NCI-H2029 (cell line): Measurements from ENCODE around the gene RDH16.
"Not testable (repeated sequence)": the region's sequence is repeated elsewhere in the genome, so short reads cannot be mapped to it uniquely, and the experiment has no call there.

Experiments used
- DNase-seq: peaks from one replicate; lab custom pipeline; 2025; lab: John Stamatoyannopoulos, UW

Gene RDH16

DNA sequence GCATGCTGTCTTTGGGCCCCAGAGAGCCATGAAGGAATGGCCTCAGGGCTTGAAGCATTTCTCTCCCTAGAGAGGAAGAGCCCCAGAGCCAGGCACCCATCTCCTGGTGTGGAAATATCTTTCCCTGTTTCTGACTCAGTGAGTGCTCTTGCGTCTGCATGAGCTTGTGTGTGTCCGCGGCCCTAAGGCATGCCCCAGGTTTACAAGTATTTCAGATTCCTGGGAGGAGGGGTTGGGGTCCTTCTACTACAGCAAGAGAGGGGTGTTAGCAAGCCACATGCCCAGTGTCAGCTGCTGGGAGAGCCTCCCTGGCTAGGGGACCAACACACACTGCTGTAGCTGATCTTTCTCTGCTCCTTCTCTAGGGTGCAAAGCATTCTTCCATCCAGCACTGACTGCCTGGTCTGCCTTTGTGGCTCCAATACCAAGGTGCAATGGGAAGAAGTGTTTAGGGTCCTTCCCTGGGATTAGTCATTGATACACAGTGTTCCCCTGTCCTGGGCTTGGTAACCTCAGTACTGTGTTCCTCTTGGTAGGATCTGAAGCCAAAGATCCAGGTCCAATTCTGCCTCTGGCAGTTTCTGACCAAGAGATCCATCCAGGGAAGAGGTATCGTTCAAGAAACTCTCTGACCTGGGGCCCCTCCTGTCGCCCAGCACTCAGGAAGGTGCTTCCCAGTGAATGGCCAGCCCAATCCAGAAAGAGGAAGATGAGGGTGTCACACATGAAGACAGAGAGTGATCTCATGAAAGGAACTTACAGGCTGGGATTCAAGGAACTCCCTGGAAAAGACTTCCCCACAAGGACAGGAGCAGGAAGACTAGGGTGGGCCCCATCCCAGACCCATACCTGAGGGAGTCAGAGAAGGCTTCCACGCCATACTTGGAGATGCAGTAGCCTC lies 3.1 kb downstream of the RDH16 start:
- DNase-seq, result no peak

DNA sequence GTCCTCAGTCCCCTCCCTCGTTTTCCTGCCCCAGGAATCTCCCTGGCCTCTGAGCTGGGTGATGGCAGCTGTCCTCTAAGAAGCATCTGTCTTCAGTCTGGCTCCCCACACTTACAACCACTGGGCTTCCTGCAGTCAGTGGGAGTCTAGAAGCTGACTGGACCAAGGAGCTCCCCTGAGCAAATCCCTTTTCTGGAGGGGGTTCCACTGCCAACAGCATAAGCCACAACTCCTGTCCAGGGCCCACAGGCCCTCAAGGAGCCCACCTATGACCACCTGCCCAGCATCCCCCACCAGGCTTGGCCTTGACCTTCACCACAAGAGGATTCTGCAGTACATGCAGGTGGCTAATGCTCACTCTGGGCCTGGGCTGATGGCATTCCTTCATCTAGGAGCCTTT lies 4.1 kb downstream of the RDH16 start:
- DNase-seq, result no peak

DNA sequence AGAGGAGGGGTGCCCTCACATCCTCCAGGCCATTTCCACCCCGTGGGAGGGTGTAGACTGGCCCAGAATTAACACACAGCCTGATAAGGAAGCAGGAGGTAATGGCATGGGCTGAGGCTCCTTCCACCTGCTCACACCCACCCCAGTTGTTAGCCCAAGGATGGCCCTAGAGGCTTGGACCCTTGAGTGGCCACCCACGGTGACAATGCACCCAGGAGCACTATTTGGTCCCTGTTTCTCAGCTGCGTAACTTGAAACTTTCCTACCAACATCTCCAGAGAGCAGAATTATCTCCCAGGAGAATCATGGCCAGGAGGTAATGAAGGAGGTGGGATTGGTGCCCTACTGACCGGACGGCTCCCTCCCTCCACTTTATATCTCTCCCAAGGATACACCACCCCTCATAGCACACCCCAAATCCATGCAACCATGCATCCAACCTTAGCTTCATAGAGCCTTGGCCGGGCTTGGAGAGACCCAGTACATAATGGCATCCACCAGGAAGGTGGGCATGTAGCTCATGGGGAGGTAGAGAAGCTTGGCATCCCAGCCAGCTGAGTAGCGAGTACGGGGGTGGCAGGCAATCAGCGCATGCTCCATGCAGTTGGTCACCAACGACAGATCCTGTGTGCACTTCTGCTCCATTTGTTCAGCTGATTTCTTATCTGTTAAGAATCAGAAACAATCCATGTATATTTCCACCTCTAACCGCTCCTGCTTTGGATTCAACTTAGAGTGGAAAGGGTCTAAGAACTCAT lies 5.6 kb downstream of the RDH16 start:
- no peak for DNase-seq

DNA sequence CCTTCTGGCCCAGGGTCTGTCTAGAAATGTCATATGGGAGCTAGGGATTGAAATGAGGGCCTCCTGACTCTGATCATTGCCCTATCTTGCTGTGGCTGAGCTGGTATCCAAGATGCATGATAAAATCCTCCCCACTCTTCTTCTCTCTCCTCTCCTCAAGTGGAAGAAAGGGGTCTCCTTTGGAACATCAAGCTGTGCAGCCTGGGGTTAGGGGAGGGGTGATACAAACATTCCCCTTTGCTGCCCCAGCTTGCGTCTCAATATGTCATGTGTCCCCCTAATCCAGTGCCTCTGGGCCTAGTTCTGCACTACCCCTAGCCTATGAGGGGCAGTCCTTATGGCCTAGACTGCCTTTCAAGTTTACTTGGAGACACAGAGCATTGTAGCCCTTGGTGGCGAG lies 8.5 kb downstream of the RDH16 start:
- DNase-seq, result no peak

DNA sequence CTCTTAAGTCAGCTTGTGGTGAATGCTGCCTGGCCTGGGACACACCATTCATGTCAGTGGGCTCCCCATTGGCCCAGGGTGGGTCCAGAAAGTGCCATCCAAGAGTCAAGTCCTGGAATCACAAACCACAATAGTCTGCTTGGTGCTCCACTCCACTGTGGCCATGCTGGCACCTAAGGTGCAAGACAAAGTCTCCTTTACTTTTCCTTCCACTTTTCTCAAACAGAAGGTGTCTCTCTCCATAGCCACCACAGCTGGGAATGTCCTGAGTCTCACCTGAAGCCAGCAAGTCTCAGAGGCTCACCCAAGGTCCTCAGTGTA lies 9.0 kb downstream of the RDH16 start:
- DNase-seq, result no peak

DNA sequence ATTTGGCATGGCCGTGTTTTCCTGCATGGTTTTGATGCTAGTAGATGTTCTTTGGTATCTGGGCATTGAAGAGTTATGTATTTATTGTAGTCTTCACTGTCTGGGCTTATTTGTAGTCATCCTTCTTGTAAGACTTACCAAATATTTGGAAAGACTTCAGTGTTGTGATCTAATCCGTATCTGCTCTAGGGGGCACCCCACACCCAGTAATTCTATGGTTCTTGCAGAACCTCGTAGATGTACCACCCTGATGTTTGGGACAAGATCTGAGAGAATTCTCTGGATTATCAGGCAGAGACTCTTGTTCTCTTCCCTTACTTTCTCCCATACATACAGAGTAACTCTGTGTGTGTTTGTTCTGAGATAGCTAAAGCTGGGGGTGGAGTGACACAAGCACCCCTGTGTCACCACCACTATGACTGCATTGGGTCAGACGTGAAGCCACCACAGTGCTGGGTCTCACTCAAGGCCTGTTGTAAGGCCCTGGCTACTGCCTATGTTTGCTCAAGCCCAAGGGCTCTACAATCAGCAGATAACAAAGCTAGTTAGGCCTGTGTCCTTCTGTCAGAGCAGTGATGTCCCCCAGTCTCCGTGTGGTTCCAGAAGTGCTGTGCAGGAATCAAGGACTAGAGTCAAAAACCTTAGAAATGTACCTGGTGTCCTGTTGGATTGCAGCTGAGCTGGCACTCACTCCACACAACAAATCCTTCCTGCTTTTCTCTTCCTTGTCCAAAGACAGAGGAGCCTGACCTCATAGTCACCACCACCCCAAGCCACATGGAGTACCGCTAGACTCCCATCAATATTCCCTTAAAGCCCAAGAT lies 9.6 kb downstream of the RDH16 start:
- DNase-seq, result no peak

DNA sequence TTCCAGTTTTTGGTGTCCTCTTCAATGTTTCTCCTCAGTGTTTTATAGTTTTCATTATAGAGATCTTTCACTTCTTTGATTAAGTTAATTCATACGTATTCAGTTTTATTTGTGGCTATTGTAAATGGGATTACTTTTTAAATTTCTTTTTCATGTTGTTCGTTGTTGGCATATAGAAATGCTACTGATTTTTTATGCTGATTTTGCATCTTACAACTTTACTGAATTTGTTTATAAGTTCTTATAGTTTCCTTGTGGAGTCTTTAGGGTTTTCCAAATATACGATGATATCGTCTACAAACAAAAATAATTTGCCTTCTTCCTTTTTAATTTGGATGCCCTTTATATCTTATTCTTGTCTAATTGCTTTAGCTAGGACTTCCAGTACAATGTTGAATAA lies 13.5 kb downstream of the RDH16 start:
- DNase-seq, result no peak

DNA sequence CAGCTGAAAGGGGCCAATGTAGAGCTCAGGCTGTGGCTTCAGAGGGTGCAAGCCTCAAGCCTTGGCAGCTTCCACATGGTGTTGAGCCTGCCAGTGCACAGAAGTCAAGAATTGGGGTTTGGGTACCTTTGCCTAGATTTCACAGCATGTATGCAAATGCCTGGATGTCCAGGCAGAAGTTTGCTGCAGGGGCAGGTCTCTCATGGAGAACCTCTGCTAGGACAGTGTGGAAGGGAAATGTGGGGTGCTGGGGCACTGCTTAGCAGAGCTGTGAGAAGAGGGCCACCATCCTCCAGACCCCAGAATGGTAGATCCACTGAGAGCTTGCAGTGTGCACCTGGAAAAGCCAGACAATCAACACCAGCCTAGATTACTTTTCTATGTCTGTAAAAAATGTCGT lies 14.0 kb downstream of the RDH16 start:
- DNase-seq, result not testable (repeated sequence)

DNA sequence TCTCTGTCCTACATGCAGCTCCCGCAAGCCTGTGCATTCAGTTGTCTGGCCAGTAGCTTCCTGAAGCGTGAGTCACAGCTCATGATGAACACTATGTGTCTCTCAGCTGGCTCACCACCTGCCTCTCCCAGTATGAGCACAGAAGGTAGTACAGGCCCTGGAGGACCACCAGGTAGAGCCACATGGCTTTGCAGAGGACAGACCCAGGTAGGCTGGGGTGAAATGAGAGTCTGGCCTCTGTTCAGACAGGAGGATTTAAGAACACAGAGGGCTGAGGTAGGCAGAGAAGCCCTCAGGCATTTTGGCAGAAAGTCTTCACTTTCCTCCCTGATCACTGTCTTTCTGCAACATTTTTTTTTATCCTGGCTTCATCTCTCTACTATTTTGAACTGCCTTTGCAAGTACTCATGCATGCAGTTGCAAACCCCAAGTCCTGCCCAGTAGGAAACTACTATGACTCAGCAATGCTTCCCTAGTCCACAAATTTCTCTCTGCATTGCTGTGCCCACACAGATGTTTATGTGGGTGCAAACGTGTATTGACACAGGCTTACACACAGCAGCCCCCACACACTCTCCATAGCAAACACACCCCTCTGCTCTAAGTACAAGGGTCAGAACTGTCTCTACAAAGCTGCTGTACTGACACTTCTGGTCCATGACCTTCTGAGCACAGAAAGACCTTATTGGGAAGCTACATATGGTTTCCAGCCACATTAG lies 15.9 kb downstream of the RDH16 start:
- DNase-seq, result no peak

DNA sequence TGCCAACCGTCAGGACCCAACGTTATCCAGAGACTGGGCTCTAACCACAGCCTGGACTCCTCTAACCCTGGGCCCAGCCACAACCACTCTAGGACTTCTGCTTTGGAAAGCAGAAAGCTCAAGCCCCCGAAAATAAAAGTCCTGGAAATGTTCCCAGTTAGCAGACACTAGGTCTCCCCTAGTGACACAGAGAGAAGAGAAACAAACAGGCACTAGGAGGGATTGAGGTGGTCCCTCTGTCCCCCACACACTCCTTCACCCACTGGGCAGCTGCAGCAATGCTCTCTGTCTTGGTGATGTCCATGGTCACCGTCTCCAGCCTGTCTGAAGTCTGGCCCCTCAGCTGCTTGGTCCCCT lies 16.5 kb downstream of the RDH16 start:
- DNase-seq, result not testable (repeated sequence)

DNA sequence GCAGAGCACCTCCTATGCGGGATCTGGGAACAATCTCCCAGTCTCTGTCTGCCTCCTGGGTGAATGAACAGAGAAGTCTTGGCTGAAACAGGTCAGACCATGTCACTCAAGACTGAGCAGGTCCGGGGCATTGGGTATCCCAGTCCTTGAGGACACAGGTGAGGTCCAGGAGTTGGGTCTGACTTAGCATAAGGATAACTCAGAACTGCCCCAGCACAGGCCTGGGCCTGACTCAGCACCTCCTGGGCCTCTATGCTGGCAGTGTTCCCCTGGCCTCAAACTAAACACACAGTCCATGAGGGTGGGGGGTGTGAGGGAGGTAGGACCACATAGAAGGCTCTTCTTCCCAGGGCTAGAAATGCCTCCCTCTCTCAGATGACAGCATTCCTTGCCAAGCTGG lies 21.7 kb downstream of the RDH16 start:
- no peak for DNase-seq

DNA sequence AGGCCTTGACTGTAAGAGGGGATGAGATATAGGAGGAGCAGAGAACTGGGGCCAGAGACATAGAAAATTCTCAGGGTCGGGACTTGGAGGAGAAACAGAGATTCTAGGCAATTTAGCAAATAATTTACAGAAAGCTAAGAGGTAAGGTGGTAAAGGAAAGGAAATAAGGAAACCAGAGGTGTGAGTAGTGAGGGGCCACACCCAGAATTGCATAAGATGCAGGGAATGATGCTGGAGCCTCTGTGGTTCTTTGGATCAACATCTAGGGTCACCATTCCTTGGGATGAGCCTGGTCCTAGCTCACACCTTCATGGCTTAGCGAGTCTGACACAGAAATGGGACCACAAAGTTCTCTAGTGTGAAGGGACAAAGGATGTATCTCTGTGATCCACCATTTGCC lies 22.3 kb downstream of the RDH16 start:
- no peak for DNase-seq

DNA sequence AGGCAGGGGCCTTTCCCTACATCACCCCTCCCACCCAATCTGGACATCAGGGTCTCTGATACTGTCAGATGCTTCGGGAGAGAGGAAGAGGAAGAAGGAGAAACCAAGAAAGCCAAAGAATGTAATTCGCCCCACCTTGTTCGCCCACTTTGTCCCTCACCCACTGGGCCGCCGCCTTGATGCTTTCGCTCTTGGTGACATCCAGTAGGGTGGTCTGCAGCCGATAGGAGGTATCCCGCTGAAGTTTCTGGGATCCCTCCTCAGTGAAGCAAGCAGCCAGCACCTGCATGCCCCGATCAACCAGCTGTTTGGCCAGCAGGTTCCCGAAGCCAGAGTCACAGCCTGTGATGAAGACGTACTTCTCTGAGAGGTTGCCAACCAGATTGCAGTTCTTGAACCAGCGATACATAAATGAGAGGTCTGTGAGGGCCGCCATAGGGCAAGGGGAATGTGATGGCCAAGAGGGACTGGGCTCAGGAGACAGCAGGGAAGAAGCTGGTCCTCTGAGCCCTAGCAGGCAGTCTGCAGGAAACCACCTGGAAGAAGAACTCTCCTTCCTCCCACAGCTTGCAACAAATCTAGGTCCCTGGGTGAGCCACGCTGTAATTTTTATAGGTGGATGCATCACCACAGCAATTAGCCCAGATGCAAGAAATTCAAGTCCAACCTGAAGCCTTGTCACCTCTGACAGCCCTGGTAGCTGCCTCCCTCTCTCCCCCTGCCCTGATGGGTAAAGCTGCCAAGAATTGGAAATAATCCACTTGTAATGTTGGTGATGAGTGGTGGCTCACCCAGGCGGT lies 23.4 kb downstream of the RDH16 start, which contains the start of gene SDR9C7:
SDR9C7 (minus strand) TSS at position 583 of the 800 bp plus-strand sequence; CDS start at position 436, 147 bp downstream.
- DNase-seq, result no peak

DNA sequence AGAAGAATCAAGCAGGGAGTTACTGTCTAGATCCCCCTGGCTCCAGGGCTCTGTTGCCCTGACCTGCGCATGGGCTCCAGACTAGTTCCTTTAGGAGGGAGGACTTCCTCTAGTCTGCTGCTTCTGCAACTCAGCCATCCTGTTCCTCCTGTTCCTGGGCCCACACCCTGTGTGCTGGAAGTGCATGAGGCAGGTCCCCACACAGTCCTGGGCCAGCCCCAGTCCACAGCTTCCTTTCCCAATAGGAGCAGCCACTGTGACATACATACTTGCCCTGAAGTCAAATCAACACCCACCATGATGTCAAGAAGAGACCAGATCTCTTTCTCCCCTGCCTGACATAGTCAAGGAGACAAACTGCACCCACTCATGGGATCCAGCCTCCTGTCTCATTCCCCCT lies 24.5 kb downstream of the RDH16 start:
- DNase-seq, result no peak

DNA sequence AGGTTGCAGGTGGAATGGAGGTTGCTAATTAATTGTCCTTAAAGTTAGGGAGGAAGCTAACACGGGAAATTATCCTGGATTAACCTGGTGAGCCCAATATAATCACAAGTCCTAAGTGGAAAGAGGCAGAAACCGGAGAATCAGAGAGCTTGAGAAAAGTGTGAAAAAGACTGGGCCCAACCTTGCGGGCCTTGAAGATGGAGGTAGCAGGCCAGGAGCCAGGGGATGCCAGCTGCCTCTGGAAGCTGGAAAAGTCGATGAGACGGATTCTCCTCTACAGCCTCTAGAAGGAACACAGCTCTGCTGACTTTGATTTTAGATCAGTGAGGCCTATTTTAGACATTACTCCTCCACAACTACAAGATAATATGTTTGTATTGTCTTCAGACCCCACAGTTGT lies 25.3 kb downstream of the RDH16 start:
- no peak for DNase-seq

DNA sequence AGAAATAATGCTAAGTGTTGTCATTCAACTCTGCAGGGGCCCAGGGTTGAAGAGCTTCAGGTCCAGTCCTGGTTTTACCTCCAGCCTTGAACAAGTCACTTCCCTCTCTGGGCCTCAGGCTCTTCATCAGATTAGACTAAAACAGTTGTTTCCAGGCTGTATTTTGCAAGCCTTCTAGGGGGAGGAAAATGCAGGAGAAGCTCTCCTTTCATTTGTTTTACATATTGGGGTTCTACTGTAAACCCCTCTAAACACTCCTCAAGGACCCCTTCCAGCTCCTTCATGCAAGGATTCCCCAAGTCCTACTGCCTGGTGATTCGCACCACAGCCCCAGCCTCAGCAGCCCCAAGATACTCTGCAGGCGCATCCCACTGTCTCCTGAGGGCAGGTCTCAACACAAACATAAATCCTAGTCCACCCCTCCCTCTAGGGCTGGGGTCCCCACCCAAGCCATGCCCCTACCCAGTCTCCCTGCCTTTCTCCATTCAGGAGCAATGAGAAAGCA lies 25.9 kb downstream of the RDH16 start:
- no peak for DNase-seq

DNA sequence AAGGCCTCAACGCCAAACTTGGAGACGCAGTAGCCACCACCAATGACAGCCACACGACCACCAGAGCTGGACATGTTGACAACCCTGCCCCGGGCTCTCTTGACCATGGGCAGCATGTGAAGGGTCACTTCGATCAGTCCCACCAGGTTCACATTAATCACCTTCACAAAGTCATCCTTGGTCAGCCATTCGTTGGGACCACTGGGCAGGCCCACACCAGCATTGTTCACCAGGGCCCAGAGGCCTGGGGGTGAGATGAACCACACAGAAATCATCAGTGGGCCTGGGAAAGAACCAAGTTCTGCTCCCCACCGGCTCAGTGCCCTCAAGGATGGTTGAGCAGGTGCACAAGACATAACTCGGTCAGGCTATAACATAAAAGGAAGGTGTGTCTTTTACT lies 27.2 kb downstream of the RDH16 start:
- no peak for DNase-seq

DNA sequence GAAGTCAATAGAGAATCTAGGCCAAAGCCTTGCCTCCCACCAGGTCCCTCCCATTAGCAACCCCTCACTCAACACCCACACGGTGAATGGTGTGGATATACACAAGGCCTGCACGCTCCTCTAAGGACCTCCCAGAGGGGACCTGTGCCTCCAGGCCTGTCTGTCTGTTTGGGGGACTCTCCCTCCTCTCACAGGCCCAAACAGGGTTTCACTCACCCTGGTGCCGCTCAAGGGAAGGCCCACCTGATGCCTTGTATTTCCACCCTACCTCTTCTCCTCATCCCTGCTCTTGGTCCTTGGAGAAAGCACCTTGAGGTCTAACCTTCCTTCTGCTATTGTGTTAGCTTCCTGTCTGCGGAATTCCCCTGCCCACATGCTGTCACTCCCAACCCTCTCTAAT lies 27.6 kb downstream of the RDH16 start:
- no peak for DNase-seq

DNA sequence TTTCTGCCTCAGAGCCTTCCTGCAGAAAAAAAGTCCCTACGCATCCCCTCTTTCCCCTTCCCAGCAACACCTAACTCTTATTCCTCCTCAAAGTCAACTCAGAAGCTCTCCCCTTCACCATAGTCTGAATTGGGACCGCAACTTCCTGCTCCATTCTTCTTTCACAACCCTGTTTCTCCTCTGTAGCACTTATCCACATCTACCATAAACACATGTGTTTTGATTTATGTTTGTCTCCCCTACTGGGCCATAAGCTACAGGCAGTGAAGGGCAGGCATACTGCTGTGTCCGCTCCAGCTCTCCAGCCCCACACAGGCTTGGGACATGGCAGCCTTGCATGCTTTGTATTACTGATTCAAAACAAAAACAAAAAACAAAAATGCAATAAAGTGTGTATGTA lies 29.1 kb downstream of the RDH16 start:
- DNase-seq, result no peak

DNA sequence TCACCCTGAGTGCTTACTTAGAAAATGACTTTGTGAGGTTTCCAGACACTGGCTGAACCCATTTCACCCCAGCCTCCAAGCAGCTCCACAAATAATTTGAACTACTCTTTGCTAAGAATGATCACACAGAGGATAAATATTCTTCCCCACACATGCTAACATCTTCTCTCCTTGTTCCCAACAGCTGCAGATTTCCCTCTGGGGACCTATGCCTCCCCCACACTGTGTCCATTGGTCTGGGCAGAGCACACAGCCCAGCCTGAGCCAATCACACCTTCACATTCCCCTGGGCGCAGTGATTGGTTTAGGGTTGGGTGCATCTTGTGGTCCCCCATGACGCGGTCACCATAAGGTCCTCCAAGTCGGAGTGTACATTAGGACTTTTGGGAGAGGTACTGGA lies 30.1 kb downstream of the RDH16 start:
- no peak for DNase-seq

DNA sequence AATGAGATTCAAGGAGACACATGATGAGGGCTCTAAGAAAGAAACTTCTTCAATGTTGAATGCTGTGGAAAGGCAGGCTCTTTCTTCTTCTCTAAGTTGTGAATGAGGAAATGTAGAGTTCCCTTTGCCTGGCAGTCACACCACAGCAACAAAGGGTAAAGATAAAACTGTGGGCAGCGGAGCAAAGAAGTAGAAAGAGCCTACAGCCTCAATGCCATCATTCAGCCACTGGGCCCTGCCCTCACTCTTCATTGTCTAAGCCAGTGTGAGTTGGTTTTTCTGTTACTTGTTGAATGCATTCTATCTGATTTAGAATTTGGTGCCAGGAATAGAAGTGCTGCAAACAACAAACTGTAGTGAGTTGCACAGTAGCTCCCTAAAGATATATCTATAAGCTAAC lies 35.4 kb downstream of the RDH16 start:
- DNase-seq, result no peak
